CD4-positive, alpha-beta T cell treated with Interferon alpha-2 for 1 hour (primary cell): Measurements from ENCODE around the gene UQCR10.

ENCODE experiments used
- DNase-seq, 2 donors: peaks; one replicate each; pipeline ENCODE4 v3.0.0-alpha.2; 2020 to 2022

Gene UQCR10

DNA sequence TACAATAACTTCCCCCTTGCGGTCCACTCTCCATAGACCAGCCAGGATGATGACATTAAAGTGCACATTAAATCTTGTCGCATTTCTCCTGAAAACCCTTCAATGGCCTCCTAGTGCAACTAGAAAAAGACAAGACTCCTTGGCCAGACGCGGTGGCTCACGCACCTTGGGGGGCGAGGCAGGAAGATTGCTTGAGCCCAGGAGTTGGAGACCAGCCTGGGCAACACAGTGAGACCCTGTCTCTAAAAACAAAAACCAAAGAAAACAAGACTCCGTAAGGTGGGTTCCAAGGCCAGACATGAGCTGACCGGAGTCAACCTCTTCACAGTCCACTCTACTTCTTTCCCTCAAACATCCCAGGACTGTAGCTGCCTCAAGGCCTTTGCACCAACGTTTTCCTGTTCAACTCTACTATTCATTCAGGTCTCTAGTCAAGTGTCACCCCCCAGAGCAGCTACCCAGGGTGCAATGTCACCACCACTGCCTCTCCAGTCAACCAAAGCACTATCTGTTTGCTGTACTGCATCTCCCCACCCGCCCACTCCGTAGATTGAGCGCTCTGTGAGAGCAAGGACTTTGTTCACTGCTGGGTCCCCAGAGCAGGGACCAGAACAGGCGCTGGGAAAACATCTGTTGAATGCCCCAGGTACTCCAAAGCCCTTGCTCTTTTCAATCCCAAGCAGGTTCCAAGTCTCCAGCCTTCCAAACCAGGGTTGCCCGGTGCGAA is 1.1 kb upstream of the UQCR10 start:
- peak in 1 of 2 donors; percentile 7 for DNase-seq

DNA sequence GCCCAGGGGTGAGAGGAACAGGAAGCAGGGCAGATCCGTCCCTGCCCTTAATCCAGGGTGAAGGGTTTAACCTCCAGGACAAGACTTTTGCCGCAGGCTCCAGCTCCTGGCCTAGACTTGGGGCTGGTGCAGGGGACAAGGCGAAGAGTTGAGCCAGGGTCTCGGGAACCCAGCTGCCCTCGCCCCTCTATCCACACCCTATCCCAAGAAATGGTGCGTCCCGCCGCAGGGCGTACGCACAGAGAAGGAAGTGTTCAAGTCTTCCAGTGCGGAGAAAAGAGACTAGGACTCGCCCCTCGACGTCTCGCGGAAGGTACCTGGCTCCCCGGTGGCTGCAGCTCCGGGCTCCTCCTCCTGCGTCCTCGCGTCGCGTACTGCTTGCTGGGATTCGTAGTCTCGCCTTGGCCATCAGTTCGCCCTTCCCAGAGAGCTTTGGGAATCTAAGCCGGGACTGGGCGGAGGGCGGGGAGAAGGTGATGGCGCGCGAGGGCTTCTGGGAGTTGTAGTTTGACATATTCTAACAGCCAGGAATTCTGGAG is 468 bp upstream of the UQCR10 start, which contains the start of gene ZMAT5:
Gene ZMAT5 (minus strand): TSS at position 376 of the 539 bp plus-strand sequence. CDS start 18,463 bp downstream, outside the sequence.
- DNase-seq, result peak; percentile 94 to 96

DNA sequence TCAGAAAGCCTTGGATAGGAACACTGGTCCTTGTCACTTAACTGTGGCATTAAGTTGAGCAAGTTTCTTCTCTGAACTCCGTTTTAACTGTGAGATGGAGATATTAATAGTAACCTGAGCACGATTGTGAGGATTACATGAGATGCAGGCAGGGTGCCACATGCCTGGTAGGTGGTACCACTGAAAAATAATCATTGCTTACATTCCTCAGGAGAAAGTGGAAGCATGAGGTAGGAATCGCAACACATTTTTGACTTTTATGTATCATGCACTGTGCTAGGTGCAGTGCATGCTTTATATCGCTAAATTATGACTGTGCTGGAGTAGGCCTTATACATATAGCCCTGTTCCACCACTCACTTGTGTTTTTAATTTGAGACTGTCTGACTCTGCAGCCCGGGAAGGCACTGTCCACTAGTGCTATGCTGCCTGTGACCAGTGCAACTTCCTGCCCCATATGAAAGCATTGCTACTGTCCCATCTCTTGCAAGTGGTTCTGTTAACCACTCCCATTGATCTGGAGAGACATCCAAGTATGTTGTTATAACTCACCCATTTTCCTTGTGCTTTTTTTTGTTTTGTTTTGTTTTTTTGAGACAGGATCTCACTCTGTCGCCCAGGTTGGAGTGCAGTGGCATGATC is 1.0 kb downstream of the UQCR10 start:
- DNase-seq, result no peak

DNA sequence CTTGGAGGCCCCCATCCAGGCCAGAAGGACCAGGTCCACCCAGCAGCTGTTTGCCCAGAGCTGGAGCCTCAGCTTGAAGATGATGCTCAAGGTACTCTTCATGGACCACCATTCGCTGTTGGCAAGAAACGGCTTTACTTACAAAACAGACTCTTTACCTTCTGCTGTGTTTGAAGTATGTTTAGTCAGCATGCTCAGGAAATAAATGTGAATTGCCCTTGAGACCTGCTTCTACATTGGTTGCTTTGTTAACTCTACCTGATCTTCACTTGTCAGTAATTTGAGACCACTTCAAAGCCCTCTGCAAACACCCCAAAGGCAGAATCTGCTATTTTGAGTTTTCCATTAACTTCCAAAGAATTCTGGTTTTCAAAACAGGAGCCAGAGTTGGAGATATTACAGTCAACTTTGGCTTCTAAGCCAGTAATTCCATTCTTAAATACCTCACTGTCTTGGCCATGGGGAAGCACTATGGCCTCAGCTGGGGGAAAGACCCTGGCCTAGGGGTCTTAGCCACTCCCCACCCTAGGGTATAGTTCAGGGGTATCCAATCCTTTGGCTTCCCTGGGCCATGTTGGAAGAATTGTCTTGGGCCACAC is 2.7 kb downstream of the UQCR10 start:
- DNase-seq, result no peak

DNA sequence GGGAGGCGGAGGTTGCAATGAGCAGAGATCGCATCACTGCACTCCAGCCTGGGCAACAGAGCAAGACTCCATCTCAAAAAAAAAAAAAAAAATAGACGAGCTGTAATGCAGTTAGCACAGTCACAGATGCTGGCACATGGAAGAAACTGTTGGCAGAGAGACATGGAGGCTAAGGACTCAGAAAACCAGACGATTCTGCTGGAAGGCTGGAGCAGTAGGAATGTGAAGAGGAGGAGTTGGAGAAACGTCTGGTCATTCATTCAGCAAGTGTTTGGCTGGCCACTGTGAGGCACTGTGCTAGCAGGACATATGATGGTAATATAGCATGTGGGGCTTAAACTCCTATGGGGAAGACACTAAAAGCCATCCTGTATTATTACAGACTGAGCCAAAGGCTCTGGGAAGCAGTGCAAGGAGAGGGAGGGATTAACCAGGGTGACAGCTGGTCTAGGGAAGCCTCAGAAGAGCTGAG is 5.0 kb downstream of the UQCR10 start:
- no peak for DNase-seq

DNA sequence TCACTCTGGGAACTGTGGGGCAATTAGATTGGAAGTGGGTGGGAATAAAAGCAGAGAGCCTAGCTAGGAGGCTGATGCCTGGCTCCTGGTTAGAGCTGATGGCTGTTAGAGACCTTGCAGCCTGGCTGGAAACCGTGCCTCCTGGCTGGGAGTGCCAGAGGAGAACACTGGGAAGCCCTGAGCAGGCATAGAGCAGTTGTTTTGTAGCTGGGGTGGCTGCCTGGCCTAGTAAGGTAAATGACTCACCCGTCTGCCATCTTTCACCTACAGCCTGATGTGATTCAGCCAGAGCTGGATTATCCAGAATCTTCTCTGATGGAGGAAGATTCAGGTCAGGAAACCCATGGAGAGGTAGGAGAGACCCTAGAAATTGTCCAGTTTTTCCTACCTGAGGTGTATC is 6.1 kb downstream of the UQCR10 start:
- no peak for DNase-seq

DNA sequence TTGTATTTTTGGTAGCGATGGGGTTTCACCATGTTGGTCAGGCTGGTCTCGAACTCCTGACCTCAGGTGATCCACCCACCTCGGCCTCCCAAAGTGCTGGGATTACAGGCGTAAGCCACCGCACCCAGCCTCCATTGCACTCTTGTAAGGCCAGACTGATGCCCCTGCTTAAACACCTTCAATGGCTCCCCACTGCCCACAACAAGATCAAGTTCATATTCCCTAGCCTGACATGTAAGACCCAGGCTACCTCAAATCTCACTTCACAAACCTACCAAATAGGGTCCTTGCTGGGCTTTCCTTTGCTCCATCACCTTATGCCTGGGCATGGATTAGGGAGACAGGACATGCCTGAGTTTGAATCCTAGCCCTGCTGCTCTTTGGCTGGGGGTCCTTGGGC is 13.1 kb downstream of the UQCR10 start:
- no peak for DNase-seq

DNA sequence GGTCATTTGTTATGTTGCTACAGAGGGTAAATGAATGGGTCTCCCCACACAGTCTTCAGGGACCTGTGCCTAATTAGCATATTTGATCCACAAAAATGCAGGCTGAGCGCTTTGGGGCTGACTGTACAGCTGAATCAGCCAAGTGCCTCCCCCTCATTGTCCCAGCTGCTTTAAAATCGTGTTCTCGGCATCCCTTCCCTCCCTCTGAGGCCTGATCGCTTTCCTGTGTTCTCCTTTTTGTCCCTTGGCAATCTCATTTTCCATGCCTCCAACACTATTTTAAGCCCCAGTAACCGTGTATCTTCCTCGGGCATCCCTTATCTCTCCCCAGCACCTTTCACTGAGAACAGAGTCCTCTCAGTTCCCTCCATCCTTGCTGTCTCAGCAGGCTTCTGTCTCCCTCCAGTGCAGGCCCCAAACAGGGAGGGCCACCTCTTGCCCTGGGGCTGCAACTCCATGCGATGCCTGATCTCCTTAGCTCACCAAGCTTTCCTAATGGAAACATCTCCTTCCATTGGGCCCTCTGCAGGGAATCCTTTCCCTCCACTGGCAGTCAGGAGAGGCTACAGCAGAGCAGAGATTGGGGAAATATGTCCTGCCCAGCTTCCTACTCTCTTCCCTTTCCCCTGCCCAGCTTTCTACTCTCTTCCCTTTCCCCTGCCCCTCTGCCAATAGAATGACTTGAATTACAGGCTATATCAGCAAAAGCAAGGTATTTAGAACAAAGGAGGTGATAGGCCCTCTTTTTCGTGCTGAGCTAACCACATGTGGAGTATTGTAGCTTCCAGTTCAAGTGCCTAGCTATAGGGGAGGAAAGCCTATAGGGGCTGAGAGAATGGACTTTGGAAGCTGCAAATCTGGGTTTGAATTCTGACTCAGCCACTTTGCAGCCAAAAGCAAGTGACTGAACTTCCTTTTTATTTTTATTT is 13.8 kb downstream of the UQCR10 start:
- no peak for DNase-seq

DNA sequence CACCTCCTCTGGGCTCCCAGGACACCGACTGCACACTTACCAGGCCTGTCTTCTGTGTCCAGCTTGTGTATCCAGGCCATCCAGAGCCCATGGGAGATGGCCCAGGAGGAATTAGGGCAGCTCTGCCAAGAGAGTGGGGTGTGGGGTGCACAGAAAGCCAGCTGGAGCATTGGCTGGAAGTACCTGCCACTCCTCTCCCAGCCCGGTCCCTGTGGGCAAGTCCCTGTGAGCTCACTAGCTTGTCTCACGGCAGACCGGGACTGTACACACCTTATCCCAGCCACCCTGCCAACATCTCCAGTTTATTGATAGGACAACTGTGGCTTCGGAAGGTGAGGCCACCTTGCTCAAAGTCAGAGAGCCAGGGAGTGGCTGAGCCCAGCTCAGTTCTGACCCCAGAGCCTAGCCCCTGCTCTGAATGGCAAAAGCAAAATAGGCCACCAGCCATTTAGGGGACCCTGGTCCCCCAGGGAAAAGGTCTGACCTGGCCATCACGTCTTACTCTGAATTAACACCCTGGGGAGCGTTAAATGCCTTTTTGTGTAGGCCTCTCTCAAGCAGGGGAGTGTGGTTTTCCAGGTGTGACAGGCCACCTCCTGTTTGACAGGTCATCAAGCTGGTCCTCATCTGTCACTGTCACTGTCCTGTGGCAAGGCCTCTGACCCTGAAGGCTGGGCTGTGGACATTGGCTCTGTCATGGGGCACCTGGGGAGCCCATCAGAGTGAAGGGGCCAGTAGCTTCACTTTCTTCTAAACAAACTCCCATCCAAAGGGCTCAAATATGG is 15.1 kb downstream of the UQCR10 start:
- DNase-seq, result no peak

DNA sequence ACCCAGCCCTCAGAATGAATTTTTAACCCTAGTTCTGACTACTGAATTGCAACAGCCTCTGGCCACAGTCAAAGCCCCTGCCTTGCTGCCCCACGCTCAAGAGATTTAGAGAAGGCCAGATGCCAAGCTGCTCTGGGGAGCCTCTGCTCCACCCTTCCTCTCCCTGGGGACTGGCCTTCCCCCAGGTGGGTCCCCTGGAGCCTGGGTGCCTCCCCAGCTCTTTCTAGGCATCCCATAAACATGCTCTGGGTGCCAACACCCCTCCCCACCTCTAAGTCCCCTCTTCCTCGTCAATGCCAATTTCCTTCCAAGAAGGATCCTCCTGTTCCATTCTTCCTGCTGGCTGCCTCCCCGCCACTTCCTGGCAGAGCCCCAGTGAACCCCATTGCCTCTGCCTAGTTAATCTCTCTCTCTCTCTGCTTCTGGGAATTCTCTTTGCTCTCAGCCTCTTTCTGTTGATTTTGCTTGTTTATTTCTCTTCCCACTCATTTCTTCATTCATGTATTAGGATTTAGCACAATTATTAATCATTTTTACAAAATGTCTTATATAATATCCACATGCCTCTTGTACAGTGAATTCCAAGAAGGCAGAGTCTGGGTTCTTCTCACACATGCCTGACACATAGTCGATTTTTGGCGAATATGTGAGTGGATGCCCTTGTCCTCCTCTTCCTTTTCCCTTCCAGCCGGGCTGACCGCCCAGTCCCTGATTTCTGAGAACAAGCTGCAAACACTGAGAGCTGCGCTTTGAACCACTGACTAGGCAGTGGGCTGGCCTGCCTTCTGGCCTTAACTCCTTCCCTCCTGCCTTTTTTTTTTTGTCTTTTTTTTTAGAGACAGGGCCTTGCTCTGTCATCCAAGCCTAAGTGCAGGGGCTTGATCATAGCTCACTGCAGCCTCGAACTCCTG is 17.5 kb downstream of the UQCR10 start:
- no peak for DNase-seq

DNA sequence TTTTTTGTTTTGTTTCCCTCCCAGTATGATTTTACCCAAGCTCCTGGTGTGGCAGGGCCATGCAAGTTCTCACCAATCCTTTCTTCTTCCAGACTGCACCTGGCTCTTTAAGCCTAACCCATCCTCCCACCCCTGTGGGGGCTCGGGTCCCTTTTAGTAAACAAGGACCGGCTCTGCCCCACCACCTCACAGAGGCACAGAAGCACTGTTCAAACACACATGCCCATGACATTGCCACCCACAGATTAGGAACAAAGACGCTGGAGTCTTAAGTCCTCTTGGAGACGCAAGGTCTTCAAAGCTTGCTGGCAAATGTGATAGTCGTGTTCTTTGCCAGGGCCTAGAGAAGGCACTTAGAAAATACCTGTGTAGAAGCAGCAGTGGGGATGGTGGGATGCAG is 18.9 kb downstream of the UQCR10 start:
- no peak for DNase-seq

DNA sequence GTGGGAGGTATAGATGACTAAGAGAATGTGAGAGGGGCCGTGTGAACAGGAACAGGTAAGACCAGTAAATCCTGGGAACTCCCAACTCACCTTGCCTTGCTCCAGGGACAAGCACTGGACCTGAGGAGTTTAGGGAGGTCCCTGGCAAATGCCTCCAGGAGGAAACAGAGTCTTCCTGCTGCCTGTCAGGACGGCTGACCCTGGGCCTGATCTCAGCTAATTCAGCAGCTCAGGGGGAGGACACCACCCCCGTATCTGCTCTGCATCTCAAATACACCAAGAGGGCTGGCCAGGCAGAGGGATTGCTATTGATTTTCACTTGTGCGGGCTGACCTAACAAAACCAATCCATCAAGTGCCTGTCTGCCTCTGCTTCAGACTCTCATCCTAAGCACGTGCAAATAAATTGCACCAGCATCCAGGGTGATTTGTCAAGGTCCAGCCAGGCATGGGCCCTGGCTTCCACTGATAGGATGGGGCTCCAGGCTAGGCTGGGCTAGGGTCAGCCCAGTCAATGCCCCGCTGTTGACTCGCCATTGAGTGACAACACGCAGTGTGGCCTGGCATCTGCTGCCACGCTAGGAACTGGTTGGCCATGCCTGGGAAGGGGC is 20.3 kb downstream of the UQCR10 start:
- no peak for DNase-seq

DNA sequence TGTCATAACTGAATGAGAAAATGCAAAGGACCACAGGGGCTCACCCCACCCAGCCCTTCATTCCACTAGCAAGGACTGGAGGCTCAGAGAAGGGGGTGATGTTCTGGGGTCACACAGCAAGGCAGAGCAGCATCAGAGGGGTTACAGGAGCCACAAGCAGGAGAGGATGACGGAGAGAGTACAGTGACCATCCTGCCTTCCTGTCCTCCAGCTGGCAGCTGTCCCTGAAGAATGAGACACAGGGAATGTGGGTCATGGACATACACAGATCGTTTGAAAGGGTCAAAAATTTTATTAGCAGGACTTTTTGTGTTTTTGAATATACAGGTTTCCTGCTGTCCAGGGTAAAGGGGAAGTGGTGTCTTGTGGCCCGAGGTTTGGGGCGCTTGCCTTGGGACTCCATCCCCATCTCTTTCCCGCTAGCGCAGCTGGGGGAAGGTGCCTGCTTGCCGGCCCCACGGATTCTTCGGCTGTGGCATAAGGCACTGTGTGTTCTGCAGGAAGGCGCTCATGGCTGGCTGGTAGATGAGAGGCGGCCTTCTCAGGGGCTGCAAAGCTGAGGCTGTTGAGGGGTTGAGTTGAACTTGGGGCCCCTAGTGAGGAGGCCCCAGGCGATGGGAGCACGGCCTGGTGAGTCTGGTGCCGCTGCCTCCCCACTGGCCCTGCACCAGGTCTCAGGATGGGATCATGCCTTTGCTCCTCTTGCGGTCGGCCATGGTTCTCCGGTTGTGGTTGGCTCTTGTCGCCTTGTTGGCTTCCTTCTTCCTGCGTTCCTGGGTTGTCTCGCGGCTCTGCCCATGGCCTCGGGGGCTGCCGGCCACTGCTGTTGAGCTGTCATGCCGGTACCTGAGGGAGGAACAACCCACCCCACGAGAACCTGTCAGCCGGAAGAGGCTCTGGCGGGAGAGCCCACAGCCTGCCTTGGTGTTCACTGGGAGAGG is 21.4 kb downstream of the UQCR10 start:
- no peak for DNase-seq

DNA sequence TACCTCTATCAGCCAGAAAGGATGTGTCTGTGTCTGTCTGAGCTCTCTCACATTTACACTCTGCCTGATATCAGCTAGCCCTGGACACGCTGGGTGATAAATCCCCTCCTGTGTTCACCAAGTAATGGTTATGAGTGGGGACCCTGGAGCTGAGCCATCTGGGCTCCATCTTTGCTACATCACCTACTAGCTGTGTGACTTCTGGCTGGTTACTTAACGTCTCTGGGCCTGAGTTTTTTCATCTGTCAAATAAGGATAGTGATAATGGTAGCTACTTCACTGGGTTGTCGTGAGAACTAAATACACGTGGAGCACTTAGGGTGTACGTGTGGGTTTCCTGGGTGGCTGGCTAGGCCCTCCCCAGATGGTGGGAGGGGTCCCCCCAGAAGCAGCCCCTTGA is 22.9 kb downstream of the UQCR10 start:
- no peak for DNase-seq

DNA sequence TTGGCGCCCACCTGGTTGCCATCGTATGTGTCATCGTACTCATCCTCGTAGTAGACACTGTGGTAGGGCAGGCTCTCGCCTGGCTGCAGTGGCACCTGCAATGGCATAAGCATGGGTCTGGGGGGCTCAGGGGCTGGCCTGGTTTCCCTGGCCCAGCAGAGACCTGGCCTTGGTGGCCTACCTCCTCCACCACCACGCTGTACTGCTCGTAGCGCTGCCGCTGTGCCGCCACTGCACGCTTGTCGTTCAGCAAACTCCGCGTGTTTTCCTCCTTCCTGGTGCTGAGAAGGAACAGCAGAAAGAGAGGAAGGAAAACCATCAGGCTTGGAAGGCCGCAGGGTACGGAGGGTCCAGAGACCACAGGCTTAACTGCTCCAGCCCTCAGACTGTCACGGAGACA is 26.2 kb downstream of the UQCR10 start:
- no peak for DNase-seq

DNA sequence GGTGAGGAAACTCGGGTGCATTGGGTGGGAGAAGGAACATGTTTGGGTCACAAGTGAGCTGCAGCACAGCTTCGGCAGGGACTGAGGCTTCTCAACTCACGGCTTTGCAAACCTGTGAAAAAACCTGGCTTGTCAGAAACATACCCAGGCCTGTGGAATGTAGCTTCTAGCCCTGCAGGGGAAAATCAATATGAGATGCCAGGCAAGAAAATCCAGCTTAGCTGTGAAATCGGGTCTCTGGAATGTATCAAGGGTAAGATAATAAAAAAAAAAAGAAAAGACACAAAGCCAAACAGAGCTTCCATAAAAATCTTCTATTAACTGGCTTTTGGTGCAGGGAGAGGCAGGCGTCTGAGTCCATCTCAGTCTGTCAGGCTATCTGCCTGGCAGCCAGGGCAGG is 28.5 kb downstream of the UQCR10 start:
- no peak for DNase-seq

DNA sequence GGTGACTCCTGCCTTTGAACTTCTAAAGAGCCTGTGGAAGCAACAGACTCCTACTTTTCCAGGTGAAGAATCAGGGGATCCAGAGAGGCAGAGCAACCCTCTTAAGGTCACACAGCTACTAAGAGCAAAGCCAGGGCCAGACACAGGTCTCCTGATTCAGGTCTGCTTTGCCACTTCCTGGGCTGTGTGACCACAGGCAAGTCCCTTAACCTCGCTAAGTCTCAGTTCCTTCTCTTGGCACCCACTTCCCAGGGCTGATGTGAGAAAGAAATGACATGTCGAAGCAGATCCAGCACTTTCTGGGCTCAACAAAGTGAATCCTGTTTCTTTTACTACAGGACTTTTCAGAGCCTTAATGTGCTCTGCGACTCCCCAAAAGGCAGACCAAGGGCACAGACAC is 30.2 kb downstream of the UQCR10 start:
- DNase-seq, result no peak

DNA sequence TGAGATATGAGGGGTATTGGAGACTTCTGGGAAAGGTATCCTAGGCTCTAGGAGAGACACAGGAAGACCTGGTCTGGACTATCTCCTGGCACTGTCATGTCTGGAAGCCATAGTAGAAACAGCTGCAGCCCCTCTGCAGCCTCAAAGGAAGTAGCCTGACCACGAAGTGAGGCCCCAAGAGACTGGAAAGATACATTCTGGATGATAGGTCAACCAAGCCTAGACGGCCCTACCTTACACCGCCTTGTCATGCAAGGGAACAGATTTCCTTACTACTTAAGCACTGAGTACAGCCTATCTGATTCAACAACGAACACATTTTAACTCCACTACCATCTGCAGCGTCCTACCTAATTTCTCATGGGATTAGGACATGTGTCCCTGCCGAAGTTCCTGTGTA is 31.1 kb downstream of the UQCR10 start:
- DNase-seq, result no peak

DNA sequence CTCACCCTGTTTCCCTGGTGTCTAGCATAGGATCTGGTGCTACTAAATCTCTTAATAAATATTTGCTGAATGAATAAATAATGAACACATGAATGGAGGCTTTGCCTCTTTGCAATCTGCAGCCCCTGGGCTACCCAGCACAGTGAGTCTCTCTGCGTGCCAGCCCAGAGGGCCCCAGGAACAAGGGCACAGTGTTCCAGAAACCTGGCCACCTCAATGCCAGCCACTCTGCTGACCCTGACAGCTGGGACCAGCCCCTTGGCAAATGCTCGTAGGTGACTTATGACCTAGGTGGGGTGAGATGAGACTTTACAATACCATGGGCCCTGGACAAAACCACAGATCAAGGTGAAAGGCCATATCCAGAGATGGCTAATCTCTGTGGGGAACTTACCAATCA is 31.6 kb downstream of the UQCR10 start:
- DNase-seq, result no peak
